Measurements from ENCODE around the gene TLE6.

TLE6 gene

GRCh38 chr19:3024509-3024869, 47.1 kb downstream of the TLE6 start:
- DNase-seq (ENCODE audit: insufficient read length) (no peak), FAIRE-seq (no peak)
- TF ChIP-seq POLR2AphosphoS5 (IDR thresholded peaks at IDR 0.05; ENCODE audit: low read depth, low read length) (no peak), POLR2A (IDR thresholded peaks at IDR 0.05; ENCODE audit: low read depth, low read length) (no peak), TAF1 (IDR thresholded peaks at IDR 0.05; ENCODE audit: borderline replicate concordance, low read depth, low read length) (no peak)

DNA sequence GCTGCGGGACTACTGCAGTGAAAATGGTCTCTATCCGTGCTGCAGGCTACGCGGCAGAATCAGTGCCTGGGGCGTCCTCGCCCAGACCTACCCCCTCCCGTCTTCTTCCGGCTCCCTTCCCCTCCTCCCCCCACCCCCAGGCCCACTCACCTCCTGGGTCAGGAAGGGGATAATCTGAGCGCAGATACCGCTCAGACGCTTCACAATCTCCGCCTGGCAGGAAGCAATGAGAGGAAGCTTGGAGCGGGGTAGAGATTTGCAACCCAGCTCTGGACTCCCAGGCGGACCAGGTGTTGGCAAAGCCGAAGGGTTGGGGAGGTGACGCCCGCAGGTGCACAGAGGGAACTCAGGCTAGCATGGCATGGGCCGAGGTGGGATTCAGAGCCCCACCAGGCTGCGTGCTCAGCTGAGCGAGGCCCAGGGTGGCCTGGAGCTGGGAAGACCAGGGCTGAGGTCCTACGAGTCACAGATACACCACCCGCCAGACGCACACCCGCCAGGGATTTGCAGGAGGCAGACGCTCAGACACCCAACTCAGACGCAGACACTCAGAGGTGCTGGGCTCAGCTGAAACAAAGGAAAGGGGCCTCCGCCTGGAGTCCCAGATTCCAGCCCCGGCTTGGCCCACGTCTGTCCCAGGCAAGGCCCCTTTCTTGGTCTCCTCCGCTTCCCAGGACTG, 47.6 kb downstream of the TLE6 start:
- DNase-seq (ENCODE audit: insufficient read length) (no peak), FAIRE-seq (no peak)
- no peak for TF ChIP-seq POLR2AphosphoS5 (IDR thresholded peaks at IDR 0.05; ENCODE audit: low read depth, low read length)
- no peak for TF ChIP-seq POLR2A (IDR thresholded peaks at IDR 0.05; ENCODE audit: low read depth, low read length)
- no peak for TF ChIP-seq TAF1 (IDR thresholded peaks at IDR 0.05; ENCODE audit: borderline replicate concordance, low read depth, low read length)

GRCh38 chr19:3025549-3025886, 48.2 kb downstream of the TLE6 start:
- FAIRE-seq (no peak), DNase-seq (ENCODE audit: insufficient read length) (no peak)
- TF ChIP-seq TAF1 (IDR thresholded peaks at IDR 0.05; ENCODE audit: borderline replicate concordance, low read depth, low read length), result no peak
- TF ChIP-seq POLR2A (IDR thresholded peaks at IDR 0.05; ENCODE audit: low read depth, low read length), result no peak
- TF ChIP-seq POLR2AphosphoS5 (IDR thresholded peaks at IDR 0.05; ENCODE audit: low read depth, low read length), result no peak

GRCh38 chr19:3026768-3027167, 49.4 kb downstream of the TLE6 start:
- TF ChIP-seq TAF1 (IDR thresholded peaks at IDR 0.05; ENCODE audit: borderline replicate concordance, low read depth, low read length), result no peak
- TF ChIP-seq POLR2A (IDR thresholded peaks at IDR 0.05; ENCODE audit: low read depth, low read length), result no peak
- TF ChIP-seq POLR2AphosphoS5 (IDR thresholded peaks at IDR 0.05; ENCODE audit: low read depth, low read length), result no peak
- FAIRE-seq, result no peak

GRCh38 chr19:3027292-3027691, 49.9 kb downstream of the TLE6 start:
- FAIRE-seq (no peak), DNase-seq (ENCODE audit: insufficient read length) (no peak)

More at GRCh38 chr19:3026768-3027167, 49.4 kb downstream of the TLE6 start:
- DNase-seq (ENCODE audit: insufficient read length), result no peak

GRCh38 chr19:3027981-3028304, 50.6 kb downstream of the TLE6 start:
- TF ChIP-seq POLR2A (IDR thresholded peaks at IDR 0.05; ENCODE audit: low read depth, low read length) (no peak), POLR2AphosphoS5 (IDR thresholded peaks at IDR 0.05; ENCODE audit: low read depth, low read length) (no peak)
- no peak for DNase-seq (ENCODE audit: insufficient read length)
- FAIRE-seq, result no peak

More at GRCh38 chr19:3027292-3027691, 49.9 kb downstream of the TLE6 start:
- TF ChIP-seq POLR2A (IDR thresholded peaks at IDR 0.05; ENCODE audit: low read depth, low read length) (no peak), TAF1 (IDR thresholded peaks at IDR 0.05; ENCODE audit: borderline replicate concordance, low read depth, low read length) (no peak), POLR2AphosphoS5 (IDR thresholded peaks at IDR 0.05; ENCODE audit: low read depth, low read length) (no peak)

DNA sequence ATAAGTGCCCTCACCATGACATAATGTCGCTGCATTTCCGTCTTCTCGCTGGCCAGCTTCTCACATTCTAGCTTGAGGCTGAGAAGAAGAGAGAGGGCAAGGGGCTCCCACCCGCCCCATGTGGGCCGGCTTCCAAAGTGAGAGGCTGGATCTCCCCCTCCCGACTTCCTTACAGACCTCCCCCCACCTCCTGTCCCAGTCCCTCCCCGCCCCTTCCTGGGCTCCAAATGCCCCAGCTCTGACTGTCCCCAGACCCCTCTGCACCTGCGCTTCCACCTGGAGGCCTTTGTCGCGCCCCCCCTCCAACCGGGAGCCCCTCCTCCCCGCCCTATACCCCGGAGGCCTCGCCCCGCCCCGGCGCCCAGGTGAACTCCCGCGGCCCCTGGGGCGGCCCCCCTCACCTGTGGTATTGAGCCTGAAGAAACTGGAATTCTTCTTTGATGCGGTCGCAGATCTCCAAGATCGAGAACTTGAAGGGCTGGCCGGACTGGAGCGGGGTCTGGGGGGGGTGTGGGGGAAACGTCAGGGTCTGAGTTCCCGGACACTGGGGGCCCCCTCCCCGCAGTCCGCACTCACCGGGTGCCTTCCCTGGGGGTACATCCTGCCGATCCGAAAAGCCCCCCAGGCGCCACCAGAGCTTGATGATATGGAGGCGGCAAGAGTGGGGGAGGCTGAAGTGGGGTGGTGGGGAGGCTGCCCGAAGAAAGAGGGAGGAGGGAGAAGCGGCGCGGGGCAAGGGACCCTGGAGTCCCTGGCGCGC, 51.1 kb downstream of the TLE6 start:
- no peak for TF ChIP-seq POLR2A (IDR thresholded peaks at IDR 0.05; ENCODE audit: low read depth, low read length)
- TF ChIP-seq TAF1 (IDR thresholded peaks at IDR 0.05; ENCODE audit: borderline replicate concordance, low read depth, low read length), result no peak
- FAIRE-seq, result no peak
- DNase-seq (ENCODE audit: insufficient read length), result no peak

DNA sequence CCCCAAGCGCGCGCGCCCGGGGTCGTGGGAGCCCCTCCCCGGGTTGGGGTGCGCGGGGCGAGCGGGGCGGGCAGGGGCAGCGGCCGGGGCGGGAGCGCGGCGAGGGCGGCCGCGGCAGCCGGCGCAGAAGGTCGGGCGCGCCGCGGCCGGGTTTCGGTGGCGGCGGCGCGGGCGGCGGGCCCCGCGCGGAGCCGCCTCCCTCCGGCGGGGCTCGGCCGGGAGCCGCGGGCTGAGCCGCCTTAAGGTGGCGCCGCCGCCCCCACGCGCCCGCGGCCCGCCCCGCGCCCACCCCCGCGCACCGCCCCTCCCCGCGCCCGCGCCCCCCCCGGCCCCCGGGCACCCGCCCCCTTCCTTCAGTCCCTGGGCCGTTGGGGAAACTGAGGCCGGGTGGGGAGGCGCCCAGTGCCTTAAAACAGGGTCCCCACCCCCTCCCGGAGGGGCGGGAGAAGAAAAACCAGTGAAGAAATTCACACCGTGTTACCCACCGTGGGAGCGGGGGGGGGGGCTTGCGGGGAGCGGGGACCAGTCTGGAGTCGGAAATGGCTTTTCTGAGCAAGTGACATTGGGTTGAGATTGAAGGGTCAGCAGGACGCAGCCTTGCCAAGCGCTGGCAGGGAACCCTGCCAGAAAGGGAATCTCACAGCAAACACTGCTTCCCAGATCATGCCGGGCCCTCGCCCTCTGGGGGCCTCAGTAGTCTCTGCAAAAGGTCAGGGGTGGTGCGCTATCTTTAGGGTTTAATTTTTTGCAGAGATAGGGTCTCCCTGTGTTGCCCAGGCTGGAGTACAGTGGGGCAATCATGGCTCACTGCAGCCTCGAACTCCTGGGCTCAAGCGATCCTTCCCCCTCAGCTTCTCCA, 51.9 kb downstream of the TLE6 start, which contains the start of gene TLE2:
TLE2 (minus strand) TSS at position 216 of the 859 bp plus-strand sequence. CDS start 376 bp downstream, outside the sequence.
- FAIRE-seq, result no peak
- TF ChIP-seq POLR2A (IDR thresholded peaks at IDR 0.05; ENCODE audit: low read depth, low read length), result no peak
- TF ChIP-seq POLR2AphosphoS5 (IDR thresholded peaks at IDR 0.05; ENCODE audit: low read depth, low read length), result no peak
- TF ChIP-seq TAF1 (IDR thresholded peaks at IDR 0.05; ENCODE audit: borderline replicate concordance, low read depth, low read length), result no peak
- no peak for DNase-seq (ENCODE audit: insufficient read length)

DNA sequence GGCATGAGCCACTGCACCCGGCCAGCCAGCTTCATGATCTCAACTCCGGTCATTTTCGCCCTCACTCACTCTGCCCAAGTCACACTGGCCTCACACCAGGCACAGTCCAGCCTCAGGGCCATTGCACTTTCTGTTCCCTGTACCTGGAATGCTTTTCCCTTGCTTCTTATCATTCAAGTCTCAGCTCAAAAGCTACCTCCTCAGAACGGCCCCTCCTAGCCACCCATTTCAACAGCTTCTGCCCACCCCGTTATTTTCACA, 54.2 kb downstream of the TLE6 start:
- DNase-seq (ENCODE audit: insufficient read length) (no peak), FAIRE-seq (no peak)
- TF ChIP-seq POLR2AphosphoS5 (IDR thresholded peaks at IDR 0.05; ENCODE audit: low read depth, low read length) (no peak), POLR2A (IDR thresholded peaks at IDR 0.05; ENCODE audit: low read depth, low read length) (no peak), TAF1 (IDR thresholded peaks at IDR 0.05; ENCODE audit: borderline replicate concordance, low read depth, low read length) (no peak)

DNA sequence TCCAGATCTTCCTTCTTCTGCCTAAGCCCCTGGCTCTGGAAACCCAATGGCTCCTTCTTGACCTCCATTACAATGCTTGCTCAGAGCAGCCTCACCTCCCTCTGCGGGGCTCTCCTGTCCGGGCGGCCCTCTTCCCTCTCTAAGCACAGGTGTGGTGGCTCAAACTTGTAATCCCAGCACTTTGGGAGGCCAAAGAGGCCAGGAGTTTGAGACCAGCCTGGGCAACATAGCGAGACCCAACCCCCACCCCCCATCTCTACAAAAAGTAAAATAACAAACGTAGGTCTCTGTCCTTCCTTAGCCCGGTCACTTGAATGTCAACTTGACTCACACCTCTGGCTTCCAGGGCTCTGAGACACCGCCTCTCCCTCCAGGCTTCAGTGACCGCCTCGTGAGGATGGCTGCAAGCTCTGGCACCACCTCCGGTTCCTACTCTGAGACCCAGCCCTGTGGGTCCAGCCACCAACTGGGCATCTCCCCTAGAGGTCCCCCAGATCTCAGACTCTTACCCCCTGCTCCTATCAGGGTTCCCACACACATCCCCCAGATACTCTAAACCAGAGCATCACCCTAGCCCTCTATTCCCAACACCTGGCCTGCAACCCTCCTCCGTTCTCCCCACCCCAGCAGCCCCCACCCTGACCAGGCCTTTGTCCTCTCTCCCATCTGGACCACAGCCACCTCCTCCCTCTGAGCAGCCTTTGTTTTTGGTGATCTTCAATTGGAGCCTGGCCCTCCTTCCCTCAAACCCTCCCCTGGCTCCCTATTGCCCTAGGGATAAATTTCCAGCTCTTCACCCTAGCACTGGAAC, 56.4 kb downstream of the TLE6 start:
- FAIRE-seq (no peak), DNase-seq (ENCODE audit: insufficient read length) (no peak)
- no peak for TF ChIP-seq POLR2A (IDR thresholded peaks at IDR 0.05; ENCODE audit: low read depth, low read length)
- no peak for TF ChIP-seq TAF1 (IDR thresholded peaks at IDR 0.05; ENCODE audit: borderline replicate concordance, low read depth, low read length)
- no peak for TF ChIP-seq POLR2AphosphoS5 (IDR thresholded peaks at IDR 0.05; ENCODE audit: low read depth, low read length)

DNA sequence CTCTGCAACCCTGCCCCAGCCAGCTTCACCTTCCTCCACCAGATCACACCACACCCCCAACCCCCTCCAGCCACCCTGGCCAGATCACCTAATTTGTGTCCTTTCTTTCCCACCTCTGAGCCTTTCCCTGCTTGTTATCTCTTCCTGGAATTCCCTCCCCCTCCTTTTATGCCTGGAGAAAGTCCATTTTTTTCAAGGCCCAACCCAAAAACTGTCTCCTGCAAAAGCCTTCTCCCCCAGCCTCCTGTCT, 57.0 kb downstream of the TLE6 start:
- TF ChIP-seq POLR2AphosphoS5 (IDR thresholded peaks at IDR 0.05; ENCODE audit: low read depth, low read length) (no peak), POLR2A (IDR thresholded peaks at IDR 0.05; ENCODE audit: low read depth, low read length) (no peak), TAF1 (IDR thresholded peaks at IDR 0.05; ENCODE audit: borderline replicate concordance, low read depth, low read length) (no peak)
- FAIRE-seq (no peak), DNase-seq (ENCODE audit: insufficient read length) (no peak)
